Trophoblast cell (in vitro differentiated cells and primary cell): ENCODE data around the gene LMAN1L.
A peak's percentile ranks its signal among the peaks of the same experiment; 100 is the strongest.

Experiments used
- DNase-seq, 2 donors: peaks; one replicate each; pipeline ENCODE4 v3.0.0-alpha.2; 2016
- H2AFZ ChIP-seq: 2 replicates; pipeline ENCODE4 v1.6.1; 2013; ENCODE audit warnings: low read length, moderate library complexity, mild to moderate bottlenecking; ENCODE audit not compliant: insufficient read depth, poor library complexity
- H2AK5ac ChIP-seq: 2 replicates; pipeline ENCODE4 v1.6.1; 2013; ENCODE audit warnings: mild to moderate bottlenecking, low read length
- H2BK120ac ChIP-seq: 2 replicates; pipeline ENCODE4 v1.6.1; 2013; ENCODE audit warnings: low read length, mild to moderate bottlenecking, moderate library complexity; ENCODE audit not compliant: insufficient read depth, poor library complexity
- H2BK12ac ChIP-seq: 2 replicates; pipeline ENCODE4 v1.6.1; 2013; ENCODE audit warnings: mild to moderate bottlenecking, low read length, moderate library complexity
- H2BK5ac ChIP-seq: 2 replicates; pipeline ENCODE4 v1.6.1; 2013; ENCODE audit warnings: low read length, low read depth, moderate library complexity, mild to moderate bottlenecking; ENCODE audit not compliant: poor library complexity
- H3K14ac ChIP-seq: 2 replicates; pipeline ENCODE4 v1.6.1; 2013; ENCODE audit warnings: mild to moderate bottlenecking, low read length
- H3K18ac ChIP-seq: 2 replicates; pipeline ENCODE4 v1.6.1; 2013; ENCODE audit warnings: mild to moderate bottlenecking, low read length
- H3K23ac ChIP-seq: 2 replicates; pipeline ENCODE4 v1.6.1; 2013; ENCODE audit warnings: low read length
- H3K27ac ChIP-seq: 2 replicates; pipeline ENCODE4 v1.5.1; 2013; ENCODE audit warnings: low read depth, mild to moderate bottlenecking, inconsistent platforms, low read length, moderate library complexity
- H3K27me3 ChIP-seq: 2 replicates; pipeline ENCODE4 v1.6.1; 2013; ENCODE audit warnings: inconsistent platforms, mild to moderate bottlenecking, low read length, moderate library complexity; ENCODE audit not compliant: insufficient read depth
- H3K36me3 ChIP-seq, 2 experiments: 1 replicate in 1 of 2; 2 replicates in 1 of 2; pipeline ENCODE4 v1.6.1; 2013; ENCODE audit warnings: low read length in 2 of 2, mild to moderate bottlenecking in 2 of 2, moderate library complexity in 1 of 2; ENCODE audit not compliant: insufficient read depth in 2 of 2, control insufficient read depth in 1 of 2
- H3K4ac ChIP-seq: 2 replicates; pipeline ENCODE4 v1.6.1; 2013; ENCODE audit warnings: low read depth, mild to moderate bottlenecking, low read length, moderate library complexity
- H3K4me1 ChIP-seq, 2 experiments: 1 replicate in 1 of 2; 2 replicates in 1 of 2; pipeline ENCODE4 v1.6.1; 2013; ENCODE audit warnings: low read length in 2 of 2, mild to moderate bottlenecking in 2 of 2, moderate library complexity in 1 of 2; ENCODE audit not compliant: insufficient read depth in 2 of 2, control insufficient read depth in 1 of 2
- H3K4me2 ChIP-seq: 2 replicates; pipeline ENCODE4 v1.6.1; 2013; ENCODE audit warnings: inconsistent platforms, mild to moderate bottlenecking, low read length, moderate library complexity
- H3K4me3 ChIP-seq: 2 replicates; pipeline ENCODE4 v1.5.1; 2013; ENCODE audit warnings: mild to moderate bottlenecking, low read depth, low read length, inconsistent platforms
- H3K79me1 ChIP-seq: one replicate; pipeline ENCODE4 v1.6.1; 2013; ENCODE audit warnings: low read length
- H3K79me2 ChIP-seq: 2 replicates; pipeline ENCODE4 v1.6.1; 2013; ENCODE audit warnings: low read length, mild to moderate bottlenecking; ENCODE audit not compliant: control insufficient read depth, insufficient read depth, poor library complexity
- H3K9ac ChIP-seq: 2 replicates; pipeline ENCODE4 v1.6.1; 2013; ENCODE audit warnings: mild to moderate bottlenecking, low read length
- H3K9me3 ChIP-seq: 2 replicates; pipeline ENCODE4 v1.6.1; 2013; ENCODE audit warnings: low read depth, mild to moderate bottlenecking, control low read depth, inconsistent platforms, low read length; ENCODE audit not compliant: insufficient read depth
- H4K12ac ChIP-seq: 2 replicates; pipeline ENCODE4 v1.6.1; 2013; ENCODE audit warnings: low read depth, mild to moderate bottlenecking, low read length, moderate library complexity
- H4K8ac ChIP-seq: 2 replicates; pipeline ENCODE4 v1.6.1; 2013; ENCODE audit warnings: low read depth, mild to moderate bottlenecking, low read length, moderate library complexity
- H4K91ac ChIP-seq: one replicate; pipeline ENCODE4 v1.6.1; 2013; ENCODE audit warnings: low read depth, mild to moderate bottlenecking, low read length, moderate library complexity
- WGBS: extraction: QIAGEN DNeasy Blood & Tissue Kit; methylation state at CpG from one replicate; pipeline ENCODE4 v1.1.7; 2013; ENCODE audit warnings: missing lambda C conversion rate; ENCODE audit not compliant: insufficient read length, insufficient coverage; ENCODE audit errors: extremely low coverage; 5-methylcytosine and 5-hydroxymethylcytosine counted together

LMAN1L gene

DNA sequence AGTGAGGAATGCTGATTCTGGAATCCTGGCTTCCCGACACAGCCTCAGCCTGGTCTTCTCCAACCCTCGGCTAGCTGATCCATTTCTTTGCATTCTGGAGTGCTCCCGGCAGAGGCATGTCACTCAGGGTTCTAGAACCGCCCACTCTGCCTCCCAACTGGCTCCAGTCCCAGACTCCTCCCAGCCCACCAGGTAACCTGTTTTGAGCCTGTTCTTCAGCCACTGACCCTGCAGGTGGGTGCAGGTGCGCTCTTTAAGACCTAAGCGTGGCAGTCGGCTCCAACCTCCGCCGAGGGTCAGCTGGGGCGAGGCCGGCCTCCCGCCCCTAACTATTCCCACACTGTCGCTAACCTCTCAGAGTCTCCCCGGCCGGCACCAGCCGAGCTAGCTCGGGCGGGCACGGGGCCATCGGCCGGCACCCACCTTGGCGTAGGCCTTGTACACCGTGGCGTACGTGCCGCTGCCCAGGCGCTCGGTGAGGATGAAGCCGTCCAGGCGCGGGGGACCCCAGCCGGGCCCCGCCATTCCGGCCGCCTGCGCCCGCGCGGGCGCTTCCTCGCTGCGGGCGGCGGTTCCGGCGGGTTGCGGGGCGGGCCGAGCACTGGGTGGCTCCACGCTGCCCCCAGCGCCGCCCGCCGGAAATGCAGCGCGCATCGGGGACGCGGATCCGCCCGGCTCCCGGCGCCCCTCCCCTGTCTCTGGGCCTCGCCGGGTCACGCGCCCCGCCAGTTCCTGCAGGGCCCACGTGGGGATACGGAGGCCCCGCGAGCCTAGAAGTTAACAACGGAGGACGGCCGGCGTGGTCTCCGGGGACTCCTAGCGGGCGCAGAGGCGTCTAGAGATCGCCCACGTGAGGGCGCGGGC is 30.2 kb downstream of the LMAN1L start, which contains the start of gene ULK3:
ULK3 (minus strand) TSS at position 576 of the 864 bp plus-strand sequence; CDS start at position 525, 51 bp downstream.
- H3K27ac ChIP-seq = peak within 1 kb of the TSS; percentile 81
- peak within 1 kb of the TSS; percentile 95 for H3K4me2 ChIP-seq
- no peaks in the 10 kb centered on the region for H3K9me3 ChIP-seq
- peak within 1 kb of the TSS; percentile 81 for H4K12ac ChIP-seq
- peak within 1 kb of the TSS; percentile 72 for H3K14ac ChIP-seq
- H2AFZ ChIP-seq = peak within 1 kb of the TSS; percentile 84
- H3K4me1 ChIP-seq = peaks cover 11 to 12% of the 10 kb centered on the region in 2 experiments
- H3K18ac ChIP-seq = peak within 1 kb of the TSS; percentile 67
- H4K8ac ChIP-seq = peak within 1 kb of the TSS; percentile 92
- peak within 1 kb of the TSS; percentile 60 for H2AK5ac ChIP-seq
- peak within 1 kb of the TSS; percentile 78 for H2BK5ac ChIP-seq
- peak within 1 kb of the TSS; percentile 55 for H2BK120ac ChIP-seq
- H3K27me3 ChIP-seq = no peaks in the 10 kb centered on the region
- peak within 1 kb of the TSS; percentile 90 for H3K9ac ChIP-seq
- peak within 1 kb of the TSS; percentile 91 for H3K4me3 ChIP-seq
- no peak within 1 kb of the TSS for H3K23ac ChIP-seq
- H3K79me2 ChIP-seq = peaks cover 3% of the 10 kb centered on the region
- H4K91ac ChIP-seq = peak within 1 kb of the TSS; percentile 85
- H3K79me1 ChIP-seq = peaks cover 6% of the 10 kb centered on the region
- DNase-seq = peak; percentile 89 to 92
- H3K4ac ChIP-seq = peak within 1 kb of the TSS; percentile 48
- H3K36me3 ChIP-seq = peaks cover 18 to 24% of the 10 kb centered on the region in 2 experiments
- no peak within 1 kb of the TSS for H2BK12ac ChIP-seq
- WGBS = no CpG with 5 or more reads among the region's 84 CpGs

DNA sequence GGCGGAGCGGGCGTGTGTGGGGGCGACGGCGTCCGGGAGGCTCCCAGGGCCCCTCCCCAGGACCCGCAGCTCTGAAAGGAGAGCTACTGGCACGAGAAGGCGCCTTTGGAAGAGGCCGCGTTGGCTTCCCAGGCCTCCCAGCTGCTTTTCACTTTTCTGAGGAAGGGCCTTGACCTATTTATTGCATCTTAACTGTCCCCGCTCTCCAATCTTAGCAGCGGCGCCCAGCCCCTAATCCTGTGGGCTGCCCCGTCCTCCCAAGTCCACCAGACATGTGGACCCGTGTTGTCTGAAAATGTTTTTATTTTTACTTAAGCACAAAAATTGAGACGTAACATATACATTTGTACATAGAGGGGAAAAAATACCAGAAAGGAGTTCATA is 30.8 kb downstream of the LMAN1L start:
- H2AFZ ChIP-seq = peak overlapping the region; percentile 56
- no peak overlapping the region for H3K23ac ChIP-seq
- WGBS = no CpG with 5 or more reads among the region's 18 CpGs
- H2BK5ac ChIP-seq = peak overlapping the region; percentile 78
- peaks cover 11 to 12% of the 10 kb centered on the region in 2 experiments for H3K4me1 ChIP-seq
- no peaks in the 10 kb centered on the region for H3K9me3 ChIP-seq
- H3K18ac ChIP-seq = peak overlapping the region; percentile 60
- no peaks in the 10 kb centered on the region for H3K27me3 ChIP-seq
- peaks cover 24 to 30% of the 10 kb centered on the region in 2 experiments for H3K36me3 ChIP-seq
- H4K91ac ChIP-seq = peak overlapping the region; percentile 64
- peaks cover 3% of the 10 kb centered on the region for H3K79me2 ChIP-seq
- peak overlapping the region; percentile 60 for H2AK5ac ChIP-seq
- H3K14ac ChIP-seq = peak overlapping the region; percentile 72
- peak overlapping the region; percentile 70 for H4K8ac ChIP-seq
- H3K27ac ChIP-seq = peak overlapping the region; percentile 72
- H3K4me3 ChIP-seq = peak overlapping the region; percentile 63
- DNase-seq = no peak
- H2BK120ac ChIP-seq = peak overlapping the region; percentile 39
- peak overlapping the region; percentile 95 for H3K4me2 ChIP-seq
- H2BK12ac ChIP-seq = no peak overlapping the region
- peaks cover 6% of the 10 kb centered on the region for H3K79me1 ChIP-seq
- H4K12ac ChIP-seq = peak overlapping the region; percentile 81
- H3K9ac ChIP-seq = peak overlapping the region; percentile 90
- H3K4ac ChIP-seq = peak overlapping the region; percentile 48

DNA sequence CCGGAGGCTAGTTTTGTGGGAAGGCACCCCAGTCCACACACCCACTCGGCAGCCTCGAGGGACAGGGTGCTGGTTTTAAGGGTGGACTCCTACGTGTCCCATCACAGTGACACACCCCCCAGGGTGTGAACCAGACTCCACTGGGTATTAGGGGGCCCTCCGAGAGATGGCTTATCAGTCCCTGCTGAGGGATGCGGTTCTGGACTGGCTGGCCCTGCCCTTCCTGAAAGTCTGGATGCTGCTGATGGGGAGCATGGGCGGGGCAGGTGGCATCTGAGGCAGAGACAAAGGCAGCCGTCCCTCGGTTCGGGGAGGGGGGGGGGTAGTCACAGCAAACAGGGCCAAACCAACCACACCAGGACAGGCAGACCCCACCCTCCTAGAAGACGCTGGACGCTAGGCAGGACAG is 31.3 kb downstream of the LMAN1L start:
- Histone ChIP-seq H3K14ac (no peak overlapping the region), H3K4ac (no peak overlapping the region), H3K18ac (no peak overlapping the region), H3K9ac (no peak overlapping the region), H2BK5ac (no peak overlapping the region), H3K4me2 (no peak overlapping the region), H3K27ac (no peak overlapping the region), H2AFZ (no peak overlapping the region), H3K36me3 (peaks cover 27 to 33% of the 10 kb centered on the region in 2 experiments), H3K23ac (no peak overlapping the region), H3K9me3 (no peaks in the 10 kb centered on the region), H3K79me2 (peaks cover 3% of the 10 kb centered on the region), H3K4me3 (no peak overlapping the region), H4K91ac (no peak overlapping the region), H4K12ac (no peak overlapping the region), H3K27me3 (no peaks in the 10 kb centered on the region), H2BK12ac (no peak overlapping the region), H2BK120ac (no peak overlapping the region), H3K79me1 (peaks cover 6% of the 10 kb centered on the region), H3K4me1 (peaks cover 11 to 12% of the 10 kb centered on the region in 2 experiments), H2AK5ac (no peak overlapping the region), H4K8ac (no peak overlapping the region)
- peak in 1 of 2 donors; percentile 31 for DNase-seq
- WGBS = no CpG with 5 or more reads among the region's 12 CpGs

- H3K14ac ChIP-seq = no peak overlapping the region
- no peaks in the 10 kb centered on the region for H3K9me3 ChIP-seq
- no peak overlapping the region for H2BK5ac ChIP-seq
- no peak overlapping the region for H2BK12ac ChIP-seq
- WGBS = no CpG with 5 or more reads among the region's 12 CpGs
- H3K79me1 ChIP-seq = peaks cover 6% of the 10 kb centered on the region
- H3K27me3 ChIP-seq = no peaks in the 10 kb centered on the region
- H3K4ac ChIP-seq = no peak overlapping the region
- no peak overlapping the region for H2BK120ac ChIP-seq
- H3K23ac ChIP-seq = no peak overlapping the region
- no peak overlapping the region for H4K12ac ChIP-seq
- peaks cover 27 to 33% of the 10 kb centered on the region in 2 experiments for H3K36me3 ChIP-seq
- peak overlapping the region; percentile 2 for H3K27ac ChIP-seq
- H3K18ac ChIP-seq = no peak overlapping the region
- H2AFZ ChIP-seq = no peak overlapping the region
- no peak overlapping the region for H4K91ac ChIP-seq
- no peak overlapping the region for H4K8ac ChIP-seq
- no peak overlapping the region for H3K9ac ChIP-seq
- no peak overlapping the region for H3K4me2 ChIP-seq
- no peak overlapping the region for H3K4me3 ChIP-seq
- no peak for DNase-seq
- no peak overlapping the region for H2AK5ac ChIP-seq
- peaks cover 11 to 12% of the 10 kb centered on the region in 2 experiments for H3K4me1 ChIP-seq
- H3K79me2 ChIP-seq = peaks cover 3% of the 10 kb centered on the region
These were observed 31.9 kb downstream of the LMAN1L start for GRCh38 chr15:74844319-74845207.
